ENCODE results near the gene ETV3L.

The ETV3L gene

GRCh38 chr1:157137046-157137407 is 37.4 kb upstream of the ETV3L start:
- H3K27ac ChIP-seq: peak overlapping the region; percentile 86
- no peak for TF ChIP-seq CTCF (conservative IDR thresholded peaks at IDR 0.05)
- TF ChIP-seq ZFX (IDR thresholded peaks at IDR 0.05): no peak

DNA sequence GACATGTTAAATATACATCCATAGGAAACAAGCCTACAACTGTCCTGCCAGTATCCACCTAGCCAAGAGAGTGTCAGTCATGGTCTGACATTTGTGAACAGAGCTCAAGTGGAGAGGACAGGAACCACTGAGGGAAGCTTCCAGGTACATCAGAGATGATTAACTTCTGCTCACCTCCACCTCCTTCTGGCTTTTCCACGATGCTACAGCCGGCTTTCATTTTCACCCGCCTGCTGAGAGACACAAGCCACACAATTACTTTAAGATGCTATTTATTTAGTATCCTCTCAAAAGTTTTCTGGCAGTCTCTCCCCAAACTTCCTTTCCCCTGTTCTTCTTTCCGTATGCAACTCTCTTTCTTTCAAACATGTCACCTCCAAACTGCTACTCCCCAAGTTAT is 36.5 kb upstream of the ETV3L start:
- H3K27ac ChIP-seq: no peak overlapping the region

GRCh38 chr1:157135646-157136045 is 36.0 kb upstream of the ETV3L start:
- H3K27ac ChIP-seq: peak overlapping the region; percentile 32
- TF ChIP-seq ZFX (IDR thresholded peaks at IDR 0.05) (no peak), CTCF (conservative IDR thresholded peaks at IDR 0.05) (no peak)

More for the DNA sequence above, 36.5 kb upstream of the ETV3L start:
- peak; percentile 36 for TF ChIP-seq CTCF (conservative IDR thresholded peaks at IDR 0.05)
- TF ChIP-seq ZFX (IDR thresholded peaks at IDR 0.05): no peak

- TF ChIP-seq CTCF (conservative IDR thresholded peaks at IDR 0.05) (no peak), ZFX (IDR thresholded peaks at IDR 0.05) (no peak)
- H3K27ac ChIP-seq: peak overlapping the region; percentile 32
Measured at GRCh38 chr1:157135070-157135469, 35.5 kb upstream of the ETV3L start.

DNA sequence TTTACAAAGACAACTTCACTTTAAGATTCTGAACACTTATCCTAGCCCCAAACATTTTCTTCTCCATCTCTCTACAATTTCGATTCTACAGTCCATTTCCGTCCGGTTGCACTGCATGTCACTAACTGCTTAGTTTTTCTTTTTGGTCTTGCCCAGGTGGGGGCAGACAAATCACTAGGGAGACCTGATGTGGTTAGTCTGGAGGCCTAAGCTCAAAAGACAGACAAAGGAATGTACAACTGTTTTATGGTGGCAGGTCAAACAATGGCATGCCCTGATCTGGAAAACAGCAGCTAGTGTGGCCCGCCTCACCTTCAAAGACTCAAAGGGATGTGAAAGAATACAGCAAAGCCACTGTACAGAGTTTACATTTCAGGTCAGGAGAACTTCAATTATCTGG is 34.8 kb upstream of the ETV3L start:
- no peak for TF ChIP-seq ZFX (IDR thresholded peaks at IDR 0.05)
- no peak for TF ChIP-seq CTCF (conservative IDR thresholded peaks at IDR 0.05)
- no peak overlapping the region for H3K27ac ChIP-seq

DNA sequence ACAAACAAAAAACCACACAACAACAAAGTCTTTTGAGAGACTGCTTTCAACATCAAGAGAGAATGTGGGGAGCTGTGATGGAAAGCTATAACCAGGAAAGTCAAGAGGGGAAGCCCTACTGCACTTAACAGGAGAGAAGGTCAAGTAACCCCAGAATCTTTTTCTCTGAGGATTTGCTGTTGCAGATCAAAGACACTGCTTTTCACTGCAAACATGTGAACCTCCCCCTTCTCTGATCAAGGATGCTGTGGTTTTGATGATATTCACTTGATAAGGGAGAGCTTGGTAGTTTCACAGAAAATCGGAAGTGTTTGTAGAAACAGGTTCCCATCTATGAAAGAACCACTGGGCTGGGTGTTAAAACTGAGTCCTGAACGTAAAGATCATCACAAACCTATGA is 33.8 kb upstream of the ETV3L start:
- TF ChIP-seq CTCF (conservative IDR thresholded peaks at IDR 0.05): no peak
- TF ChIP-seq ZFX (IDR thresholded peaks at IDR 0.05): no peak
- H3K27ac ChIP-seq: no peak overlapping the region

GRCh38 chr1:157132616-157133167 is 33.1 kb upstream of the ETV3L start:
- H3K27ac ChIP-seq: peak overlapping the region; percentile 83; the same call in 1 of the 2 replicates
- no peak for TF ChIP-seq CTCF (conservative IDR thresholded peaks at IDR 0.05)
- TF ChIP-seq ZFX (IDR thresholded peaks at IDR 0.05): no peak

Measured in C4-2B (cell line).